Kidney (tissue), 14 donors: ENCODE data around the gene PEX5L. TPM values are rescaled to one million over a fixed set of nuclear protein-coding genes. Genes with fewer than 3 reads are reported as not detected.

Source experiments
- DNase-seq, 5 donors: peaks; one replicate each; pipeline ENCODE4 v3.0.0-alpha.2; 2013 to 2020
- FAIRE-seq: peaks from 2 replicates; lab custom pipeline; 2012; peaks lifted over from hg19 to GRCh38; lab: Jason Lieb, UNC
- H3K27ac ChIP-seq, 2 donors: one replicate each; pipeline ENCODE4 v1.7.0; 2013; ENCODE audit warnings: low read depth in 2 of 2, low read length in 2 of 2, inconsistent platforms in 1 of 2
- H3K27me3 ChIP-seq: one replicate; pipeline ENCODE4 v1.7.1; 2013; ENCODE audit warnings: low read length, inconsistent platforms; ENCODE audit not compliant: control insufficient read depth, insufficient read depth
- H3K36me3 ChIP-seq, 3 donors: one replicate each; pipeline versions ENCODE4 v1.7.0 to v1.7.1; 2013; ENCODE audit warnings: low read length in 3 of 3, control low read depth in 1 of 3, inconsistent platforms in 1 of 3; ENCODE audit not compliant: insufficient read depth in 3 of 3, control insufficient read depth in 2 of 3
- H3K4me1 ChIP-seq, 3 donors: one replicate each; pipeline versions ENCODE4 v1.7.0 to v1.7.1; 2013; ENCODE audit warnings: low read length in 3 of 3, inconsistent platforms in 1 of 3, low read depth in 1 of 3; ENCODE audit not compliant: control insufficient read depth in 2 of 3, insufficient read depth in 2 of 3
- H3K4me3 ChIP-seq, 3 donors: one replicate each; pipeline versions ENCODE4 v1.7.0 to v1.8.1; 2013; ENCODE audit warnings: low read length in 3 of 3, control low read depth in 1 of 3, inconsistent platforms in 1 of 3
- H3K9ac ChIP-seq, 3 donors: one replicate each; pipeline versions ENCODE4 v1.7.0 to v1.7.1; 2013; ENCODE audit warnings: low read length in 3 of 3, control low read depth in 1 of 3, inconsistent platforms in 1 of 3
- H3K9me3 ChIP-seq, 3 donors: one replicate each; pipeline versions ENCODE4 v1.7.0 to v1.7.1; 2013; ENCODE audit warnings: low read length in 3 of 3, control low read depth in 1 of 3, inconsistent platforms in 1 of 3; ENCODE audit not compliant: control insufficient read depth in 2 of 3, insufficient read depth in 1 of 3
- CTCF ChIP-seq: IDR thresholded peaks from 3 replicates; pipeline ENCODE4 v1.5.1; 2012; ENCODE audit warnings: mild to moderate bottlenecking, moderate library complexity, borderline replicate concordance; ENCODE audit not compliant: insufficient read depth; ENCODE audit errors: extremely low read depth
- intact Hi-C: fragments of 100-400 bp; cut with DNase I; formaldehyde crosslinking; loops from one replicate; pipeline ENCODE4 v1.11.1; 2022
- polyA plus RNA-seq: library from polyadenylated mRNA; stranded (reverse); fragments of 350-450 nt; fragmentation: Illumina TruSeq; extraction: RNeasy Lipid Tissue Mini Kit (QIAGEN cat#74804); gene quantifications from one replicate; pipeline ENCODE4 v1.2.3, GENCODE V29; 2014; ENCODE audit warnings: low read depth, low replicate concordance; ENCODE audit not compliant: insufficient read depth
- total RNA-seq: library from RNA; stranded (reverse); fragmentation: NEBNext Ultra II Directional; extraction: Animal tissue kit (Norgen Biotek cat#: 25700); gene quantifications from one replicate; pipeline ENCODE4 v1.2.1, GENCODE V29; 2021
- donor health status: control.
- donor health status: control.
- donor health status: control.
- donor health status: control.
- donor health status: control.
- donor health status: DM: yes; HTN: yes; CAD: no.
- donor health status: Normal renal cell carcinoma (clear cell type).

The PEX5L gene
- total and polyA plus RNA-seq, 2 donors from 2014 or later: 0.32 TPM; not detected in 1

GRCh38 chr3:180068023-180068422 is 31.3 kb upstream of the PEX5L start:
- Histone ChIP-seq H3K36me3 (no peaks in the 10 kb centered on the region), H3K9ac (no peak overlapping the region)
- FAIRE-seq: no peak

DNA sequence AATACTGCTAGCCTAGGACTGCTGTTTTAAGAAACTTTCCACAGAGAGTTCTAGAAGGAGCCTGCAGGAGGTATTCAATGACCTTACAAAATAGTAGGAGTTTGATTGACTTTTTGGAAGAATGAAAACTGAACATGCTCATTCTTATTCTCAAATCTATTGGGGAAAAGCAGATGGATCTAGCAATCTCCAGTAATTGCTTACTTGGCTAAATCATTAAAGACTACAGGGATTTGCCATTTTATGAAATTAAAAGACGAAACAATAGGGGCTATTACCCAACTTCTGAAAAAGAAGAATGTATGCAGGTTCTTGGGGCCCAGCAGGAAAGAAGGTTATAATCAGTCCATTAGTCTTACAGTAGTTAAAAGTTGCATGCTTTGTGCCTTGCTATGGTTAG is 29.9 kb upstream of the PEX5L start:
- FAIRE-seq: no peak
- Histone ChIP-seq H3K4me3 (no peak overlapping the region), H3K27me3 (no peaks in the 10 kb centered on the region), H3K9me3 (no peaks in the 10 kb centered on the region), H3K27ac (no peak overlapping the region), H3K4me1 (no peaks in the 10 kb centered on the region), H3K36me3 (no peaks in the 10 kb centered on the region), H3K9ac (no peak overlapping the region)
- no peak for DNase-seq
- intact Hi-C loops: no loop called here
- TF ChIP-seq CTCF: no peak

More at GRCh38 chr3:180068023-180068422, 31.3 kb upstream of the PEX5L start:
- H3K4me3 ChIP-seq: no peak overlapping the region
- intact Hi-C loops: no loop called here
- no peak for TF ChIP-seq CTCF
- no peak for DNase-seq
- no peaks in the 10 kb centered on the region for H3K4me1 ChIP-seq
- no peaks in the 10 kb centered on the region for H3K9me3 ChIP-seq
- no peak overlapping the region for H3K27ac ChIP-seq
- H3K27me3 ChIP-seq: no peaks in the 10 kb centered on the region

- H3K36me3 ChIP-seq: no peaks in the 10 kb centered on the region
- no peaks in the 10 kb centered on the region for H3K9me3 ChIP-seq
- no peak overlapping the region for H3K9ac ChIP-seq
- intact Hi-C loops: no loop called here
- no peak for FAIRE-seq
- DNase-seq: no peak
- H3K4me3 ChIP-seq: no peak overlapping the region
- H3K4me1 ChIP-seq: no peaks in the 10 kb centered on the region
- TF ChIP-seq CTCF: no peak
- H3K27ac ChIP-seq: no peak overlapping the region
- no peaks in the 10 kb centered on the region for H3K27me3 ChIP-seq
These were observed 27.0 kb upstream of the PEX5L start for GRCh38 chr3:180063783-180064182.

GRCh38 chr3:180062771-180063170 is 26.0 kb upstream of the PEX5L start:
- Histone ChIP-seq H3K27ac (no peak overlapping the region), H3K4me1 (no peaks in the 10 kb centered on the region), H3K4me3 (no peak overlapping the region), H3K9me3 (no peaks in the 10 kb centered on the region), H3K36me3 (no peaks in the 10 kb centered on the region), H3K27me3 (no peaks in the 10 kb centered on the region), H3K9ac (no peak overlapping the region)
- TF ChIP-seq CTCF: no peak
- DNase-seq: no peak
- intact Hi-C loops: no loop called here
- FAIRE-seq: no peak
